GM12873 (cell line): ENCODE measurements around the gene MRPL37.

Experiments used
- CTCF ChIP-seq: IDR thresholded peaks from 2 replicates; pipeline ENCODE4 v1.5.1; 2012; ENCODE audit warnings: low read depth, mild to moderate bottlenecking, moderate library complexity, low read length, control low read depth; ENCODE audit not compliant: insufficient read depth; ENCODE audit errors: missing control alignments

MRPL37 gene

GRCh38 chr1:54221867-54222484 lies 22.0 kb downstream of the MRPL37 start:
- no peak for TF ChIP-seq CTCF

GRCh38 chr1:54222711-54223110 lies 22.7 kb downstream of the MRPL37 start:
- no peak for TF ChIP-seq CTCF

- no peak for TF ChIP-seq CTCF
Measured at GRCh38 chr1:54223441-54224202, 23.7 kb downstream of the MRPL37 start.

- TF ChIP-seq CTCF: no peak
Measured at GRCh38 chr1:54224233-54224632, 24.3 kb downstream of the MRPL37 start.

GRCh38 chr1:54225378-54225777 lies 25.4 kb downstream of the MRPL37 start:
- no peak for TF ChIP-seq CTCF

GRCh38 chr1:54225986-54226559 lies 26.1 kb downstream of the MRPL37 start:
- no peak for TF ChIP-seq CTCF

GRCh38 chr1:54227091-54227602 lies 27.2 kb downstream of the MRPL37 start:
- TF ChIP-seq CTCF: no peak
